Panc1 (cell line): ENCODE measurements around the gene KCNB1. TPM values are rescaled to one million over a fixed set of nuclear protein-coding genes. Genes with fewer than 3 reads are reported as not detected.

Experiments used
- ATAC-seq: fragments of 200-7000 bp; cut with Tn5 transposase; 2 replicates; pipeline ENCODE4 v1.9.1; 2020; ENCODE audit warnings: mild to moderate bottlenecking, moderate library complexity
- BruUV-seq: library from RNA; stranded (reverse); fragments of 400-500 nt; replicated peaks from 2 replicates; lab custom pipeline; 2021; lab: Mats Ljungman, UMichigan
- CTCF ChIA-PET: fragments of 300-600 bp; sonication (Branson Sonifier 250); formaldehyde crosslinking; loops from one replicate; lab custom pipeline; 2022; ENCODE audit warnings: antibody characterized with exemption; lab: Charles Lee
- POLR2A ChIA-PET: fragments of 300-600 bp; sonication (Branson Sonifier 250); formaldehyde crosslinking; loops from one replicate; lab custom pipeline; 2022; ENCODE audit warnings: antibody characterized with exemption; lab: Charles Lee
- DNase-seq: peaks from one replicate; pipeline ENCODE4 v3.0.0-alpha.2; 2010; ENCODE audit warnings: low read depth, low spot score
- H3K27ac ChIP-seq: 2 replicates; pipeline ENCODE4 v1.5.1; 2011; ENCODE audit warnings: mild to moderate bottlenecking, low read length, inconsistent platforms
- H3K27me3 ChIP-seq: fragments of 200-500 bp; sonication (Bioruptor generic); 2 replicates; pipeline ENCODE4 v1.6.0; 2014; ENCODE audit warnings: low read length, inconsistent platforms; ENCODE audit not compliant: control insufficient read depth, insufficient read depth
- H3K36me3 ChIP-seq: fragments of 200-500 bp; sonication (Bioruptor generic); 2 replicates; pipeline ENCODE4 v1.5.1; 2014; ENCODE audit warnings: inconsistent platforms, mild to moderate bottlenecking, low read length, moderate library complexity; ENCODE audit not compliant: control insufficient read depth, insufficient read depth
- H3K4me1 ChIP-seq: 2 replicates; pipeline ENCODE4 v1.5.1; 2011; ENCODE audit warnings: inconsistent platforms, mild to moderate bottlenecking, low read length, moderate library complexity; ENCODE audit not compliant: control insufficient read depth, insufficient read depth
- H3K4me3 ChIP-seq, 2 experiments: 2 replicates each; pipeline ENCODE4 v1.5.1; 2011 to 2012; ENCODE audit warnings: low read depth in 2 of 2, low read length in 2 of 2, mild to moderate bottlenecking in 2 of 2, inconsistent platforms in 1 of 2, moderate library complexity in 1 of 2
- H3K9me3 ChIP-seq: fragments of 200-500 bp; sonication (Bioruptor generic); 2 replicates; pipeline ENCODE4 v1.5.1; 2014; ENCODE audit warnings: low read depth, mild to moderate bottlenecking, inconsistent platforms, low read length, moderate library complexity; ENCODE audit not compliant: control insufficient read depth, insufficient read depth
- POLR2AphosphoS5 ChIP-seq: IDR thresholded peaks from 2 replicates; pipeline ENCODE4 v1.6.1; 2012; ENCODE audit warnings: mild to moderate bottlenecking, low read depth, low read length, moderate library complexity
- SIN3A ChIP-seq: IDR thresholded peaks from 2 replicates; pipeline ENCODE4 v1.6.1; 2012; ENCODE audit warnings: low read depth, mild to moderate bottlenecking, low read length, moderate library complexity, borderline replicate concordance; ENCODE audit not compliant: insufficient read depth
- TCF7L2 ChIP-seq: IDR thresholded peaks from 2 replicates; pipeline ENCODE4 v1.6.1; 2011; ENCODE audit warnings: mild to moderate bottlenecking, low read depth, low read length, inconsistent platforms
- in situ Hi-C: cut with HindIII; loops from 2 replicates; pipeline ENCODE4 v1.10.0; 2016; ENCODE audit warnings: low sequenced_read_pairs, low pct_unique_long_range_greater_than_20kb
- intact Hi-C: fragments of 100-400 bp; cut with micrococcal nuclease; formaldehyde crosslinking; loops from one replicate; pipeline ENCODE4 v1.10.0; 2022; ENCODE audit not compliant: unreplicated experiment
- total RNA-seq: library from RNA; stranded (reverse); gene quantifications from one replicate; pipeline ENCODE4 v1.2.1, GENCODE V29; 2021; ENCODE audit not compliant: unreplicated experiment
- TF ChIP-seq, protein P1 (sequence below): fragments of 450-650 bp; IDR thresholded peaks from 2 replicates; pipeline ENCODE4 v1.5.1; 2017; ENCODE audit warnings: mild to moderate bottlenecking
- TF ChIP-seq, protein P2 (sequence below), 2 experiments: IDR thresholded peaks; 2 replicates each; pipeline ENCODE4 v1.6.1; 2011 to 2012; ENCODE audit warnings: low read depth in 2 of 2, control low read depth in 1 of 2, low read length in 1 of 2, mild to moderate bottlenecking in 1 of 2, moderate library complexity in 1 of 2; ENCODE audit not compliant: insufficient read depth in 1 of 2

Gene KCNB1
- total RNA-seq, 1 experiment from 2014 or later: 11.1 TPM

DNA sequence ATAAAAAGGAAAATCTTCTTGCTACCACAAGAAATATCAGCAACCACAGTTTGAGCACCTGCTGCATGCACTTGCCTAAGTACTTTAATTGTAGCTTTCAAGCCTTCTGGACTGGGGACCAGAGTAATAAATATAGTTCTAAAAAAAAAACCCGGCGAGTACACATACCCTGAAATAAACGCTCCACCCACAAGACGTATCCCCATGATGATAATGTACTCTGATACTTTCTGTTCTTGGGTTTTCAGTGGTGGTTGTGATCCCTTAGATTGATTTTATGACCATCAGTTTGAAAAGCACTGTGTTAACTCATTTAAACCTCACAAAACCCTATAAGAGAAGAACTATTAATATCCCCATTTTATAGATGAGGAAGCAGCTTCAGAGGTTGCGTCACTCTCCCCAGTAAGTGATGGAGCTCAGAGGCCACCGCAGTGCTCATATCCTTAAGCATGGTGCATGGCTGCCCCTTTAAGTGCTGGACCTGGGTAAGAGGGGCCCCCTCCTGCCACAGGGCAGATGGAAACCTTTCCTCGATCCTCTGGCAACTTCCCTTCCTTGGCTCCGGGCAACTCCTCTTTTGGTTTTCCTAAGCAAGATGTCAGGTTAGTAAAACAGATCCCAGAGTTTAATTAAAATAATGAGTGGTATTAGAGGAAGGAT, 67.3 kb downstream of the KCNB1 start:
- ChIA-PET POLR2A (interaction anchor here (0.7 kb wide), 1 partner anchor 152 kb away, joined by 4 read pairs; no protein-coding TSS in a partner anchor), CTCF (no interaction called here)
- Histone ChIP-seq H3K27me3 (no peaks in the 10 kb centered on the region), H3K9me3 (no peaks in the 10 kb centered on the region), H3K27ac (no peak overlapping the region), H3K4me3 (no peak overlapping the region), H3K4me1 (no peaks in the 10 kb centered on the region; the same call in none of the 2 replicates), H3K36me3 (no peaks in the 10 kb centered on the region)
- BruUV-seq: no TSS peak
- intact Hi-C loops (no loop called here), in situ Hi-C loops (no loop called here)
- TF ChIP-seq SIN3A: no peak
- TF ChIP-seq TCF7L2: no peak
- TF ChIP-seq, protein P1, sequence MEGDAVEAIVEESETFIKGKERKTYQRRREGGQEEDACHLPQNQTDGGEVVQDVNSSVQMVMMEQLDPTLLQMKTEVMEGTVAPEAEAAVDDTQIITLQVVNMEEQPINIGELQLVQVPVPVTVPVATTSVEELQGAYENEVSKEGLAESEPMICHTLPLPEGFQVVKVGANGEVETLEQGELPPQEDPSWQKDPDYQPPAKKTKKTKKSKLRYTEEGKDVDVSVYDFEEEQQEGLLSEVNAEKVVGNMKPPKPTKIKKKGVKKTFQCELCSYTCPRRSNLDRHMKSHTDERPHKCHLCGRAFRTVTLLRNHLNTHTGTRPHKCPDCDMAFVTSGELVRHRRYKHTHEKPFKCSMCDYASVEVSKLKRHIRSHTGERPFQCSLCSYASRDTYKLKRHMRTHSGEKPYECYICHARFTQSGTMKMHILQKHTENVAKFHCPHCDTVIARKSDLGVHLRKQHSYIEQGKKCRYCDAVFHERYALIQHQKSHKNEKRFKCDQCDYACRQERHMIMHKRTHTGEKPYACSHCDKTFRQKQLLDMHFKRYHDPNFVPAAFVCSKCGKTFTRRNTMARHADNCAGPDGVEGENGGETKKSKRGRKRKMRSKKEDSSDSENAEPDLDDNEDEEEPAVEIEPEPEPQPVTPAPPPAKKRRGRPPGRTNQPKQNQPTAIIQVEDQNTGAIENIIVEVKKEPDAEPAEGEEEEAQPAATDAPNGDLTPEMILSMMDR: no peak
- TF ChIP-seq POLR2AphosphoS5: no peak
- TF ChIP-seq, protein P2, sequence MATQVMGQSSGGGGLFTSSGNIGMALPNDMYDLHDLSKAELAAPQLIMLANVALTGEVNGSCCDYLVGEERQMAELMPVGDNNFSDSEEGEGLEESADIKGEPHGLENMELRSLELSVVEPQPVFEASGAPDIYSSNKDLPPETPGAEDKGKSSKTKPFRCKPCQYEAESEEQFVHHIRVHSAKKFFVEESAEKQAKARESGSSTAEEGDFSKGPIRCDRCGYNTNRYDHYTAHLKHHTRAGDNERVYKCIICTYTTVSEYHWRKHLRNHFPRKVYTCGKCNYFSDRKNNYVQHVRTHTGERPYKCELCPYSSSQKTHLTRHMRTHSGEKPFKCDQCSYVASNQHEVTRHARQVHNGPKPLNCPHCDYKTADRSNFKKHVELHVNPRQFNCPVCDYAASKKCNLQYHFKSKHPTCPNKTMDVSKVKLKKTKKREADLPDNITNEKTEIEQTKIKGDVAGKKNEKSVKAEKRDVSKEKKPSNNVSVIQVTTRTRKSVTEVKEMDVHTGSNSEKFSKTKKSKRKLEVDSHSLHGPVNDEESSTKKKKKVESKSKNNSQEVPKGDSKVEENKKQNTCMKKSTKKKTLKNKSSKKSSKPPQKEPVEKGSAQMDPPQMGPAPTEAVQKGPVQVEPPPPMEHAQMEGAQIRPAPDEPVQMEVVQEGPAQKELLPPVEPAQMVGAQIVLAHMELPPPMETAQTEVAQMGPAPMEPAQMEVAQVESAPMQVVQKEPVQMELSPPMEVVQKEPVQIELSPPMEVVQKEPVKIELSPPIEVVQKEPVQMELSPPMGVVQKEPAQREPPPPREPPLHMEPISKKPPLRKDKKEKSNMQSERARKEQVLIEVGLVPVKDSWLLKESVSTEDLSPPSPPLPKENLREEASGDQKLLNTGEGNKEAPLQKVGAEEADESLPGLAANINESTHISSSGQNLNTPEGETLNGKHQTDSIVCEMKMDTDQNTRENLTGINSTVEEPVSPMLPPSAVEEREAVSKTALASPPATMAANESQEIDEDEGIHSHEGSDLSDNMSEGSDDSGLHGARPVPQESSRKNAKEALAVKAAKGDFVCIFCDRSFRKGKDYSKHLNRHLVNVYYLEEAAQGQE (IDR thresholded peaks at IDR 0.05; ENCODE audit: insufficient read depth in 1 of 2, low read depth in 2 of 2, low read length in 1 of 2): no peak
- DNase-seq: no peak
- no peak for ATAC-seq

DNA sequence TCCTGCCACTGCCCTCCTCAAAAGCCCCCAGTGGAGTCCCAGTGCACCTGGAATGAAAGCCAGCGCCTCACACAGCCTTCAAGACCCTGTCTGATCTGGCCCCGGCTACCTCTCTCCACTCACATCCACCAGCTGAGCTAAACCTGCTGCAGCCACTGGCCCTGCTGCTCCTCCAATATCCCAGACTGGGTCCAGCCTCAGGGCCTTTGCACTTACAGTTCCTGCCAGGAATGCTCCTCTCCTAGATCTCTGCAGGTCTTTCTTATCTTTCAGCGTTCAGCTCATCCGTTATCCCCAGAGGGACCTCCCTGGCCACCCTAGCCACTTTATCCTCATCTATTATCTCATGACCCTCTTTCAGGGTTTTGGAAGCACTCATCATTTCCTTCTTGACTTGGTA, 68.8 kb downstream of the KCNB1 start:
- no peaks in the 10 kb centered on the region for H3K36me3 ChIP-seq
- no TSS peak for BruUV-seq
- intact Hi-C loops: no loop called here
- TF ChIP-seq TCF7L2 (no peak), SIN3A (no peak), POLR2AphosphoS5 (no peak)
- TF ChIP-seq, protein P2 (IDR thresholded peaks at IDR 0.05; ENCODE audit: insufficient read depth in 1 of 2, low read depth in 2 of 2, low read length in 1 of 2): no peak
- TF ChIP-seq, protein P1: no peak
- no peaks in the 10 kb centered on the region for H3K27me3 ChIP-seq
- H3K27ac ChIP-seq: no peak overlapping the region
- H3K9me3 ChIP-seq: no peaks in the 10 kb centered on the region
- DNase-seq (no peak), ATAC-seq (no peak)
- no peak overlapping the region for H3K4me3 ChIP-seq
- POLR2A ChIA-PET: no interaction called here
- CTCF ChIA-PET: no interaction called here
- in situ Hi-C loops: no loop called here
- H3K4me1 ChIP-seq: no peaks in the 10 kb centered on the region; the same call in none of the 2 replicates
